ENCODE results near the gene CDK5RAP1. TPM values are rescaled to one million over a fixed set of nuclear protein-coding genes. Genes with fewer than 3 reads are reported as not detected.

Gene CDK5RAP1
- total RNA-seq, 1 donor from 2014 or later, result 14.4 TPM

Other genes starting within 250 kb of the CDK5RAP1 start
- not detected for gene BPIFA2, start 233.4 kb downstream of the CDK5RAP1 start, total RNA-seq (ENCODE audit: insufficient read depth, low replicate concordance)
- not detected for gene BPIFA3, start 184.2 kb downstream of the CDK5RAP1 start, total RNA-seq (ENCODE audit: insufficient read depth, low replicate concordance)
- not detected for gene BPIFA1, start 165.5 kb downstream of the CDK5RAP1 start, total RNA-seq (ENCODE audit: insufficient read depth, low replicate concordance)
- 1.4 TPM for gene BPIFB1, start 118.3 kb downstream of the CDK5RAP1 start, total RNA-seq (ENCODE audit: insufficient read depth, low replicate concordance)
- gene SNTA1, start 42.2 kb upstream of the CDK5RAP1 start, total RNA-seq (ENCODE audit: insufficient read depth, low replicate concordance), result 28.2 TPM
- gene CBFA2T2, start 88.6 kb upstream of the CDK5RAP1 start, total RNA-seq (ENCODE audit: insufficient read depth, low replicate concordance), result 8.2 TPM